Measurements from ENCODE around the gene PXMP2. TPM values are rescaled to one million over a fixed set of nuclear protein-coding genes. Genes with fewer than 3 reads are reported as not detected.

Gene PXMP2
- 13.7 and 15.4 TPM in 2 replicates for total RNA-seq

GRCh38 chr12:132687211-132688164, at the start of gene PXMP2, which contains the start of gene POLE:
PXMP2 (plus strand) TSS chr12:132687587; CDS start chr12:132687671, 84 bp downstream.
POLE (minus strand) TSS chr12:132687342; CDS start chr12:132687315, 27 bp downstream.

GRCh38 chr12:132710405-132711079, 23.2 kb downstream of the PXMP2 start, which contains the start of gene PGAM5:
PGAM5 (plus strand) TSS chr12:132710842; CDS start chr12:132710877, 35 bp downstream.

Small RNA genes lying within 50 kb of the gene (small RNA-seq; reads per million reads assigned to genes)
- gene RNA5SP379: not detected

Other genes with a start within 250 kb of the PXMP2 start
- 2.4 and 2.9 TPM in 2 replicates for gene FBRSL1, start 197.4 kb upstream of the PXMP2 start, total RNA-seq
- not detected in 2 replicates for gene LRCOL1, start 77.0 kb upstream of the PXMP2 start, total RNA-seq
- not detected in 2 replicates for gene P2RX2, start 68.8 kb upstream of the PXMP2 start, total RNA-seq
- 14.8 and 16.9 TPM in 2 replicates for gene POLE, start 245 bp upstream of the PXMP2 start, total RNA-seq
- gene PGAM5, start 23.3 kb downstream of the PXMP2 start, total RNA-seq: 24.5 and 30.0 TPM in 2 replicates
- gene ANKLE2, start 74.2 kb downstream of the PXMP2 start, total RNA-seq: 84.9 and 98.2 TPM in 2 replicates
- 162 and 179 TPM in 2 replicates for gene GOLGA3, start 141.3 kb downstream of the PXMP2 start, total RNA-seq
- gene CHFR, start 200.0 kb downstream of the PXMP2 start, total RNA-seq: 49.9 and 60.2 TPM in 2 replicates